Measurements from ENCODE around the gene IQGAP2.

- TF ChIP-seq CTCF (IDR thresholded peaks at IDR 0.05; ENCODE audit: insufficient read depth, low read length, poor library complexity, severe bottlenecking) (no peak), EZH2phosphoT487 (conservative IDR thresholded peaks at IDR 0.05; ENCODE audit: low read length) (no peak)
Observed at GRCh38 chr5:76754668-76755078, 351.6 kb downstream of the IQGAP2 start.

Data from SU-DHL-6 (cell line).